EL (cell line): Measurements from ENCODE around the gene LTB4R2.
A peak's percentile ranks its signal among the peaks of the same experiment; 100 is the strongest.
"Not testable (repeated sequence)": the region's sequence is repeated elsewhere in the genome, so short reads cannot be mapped to it uniquely, and the experiment has no call there.

Source experiments
- DNase-seq: peaks from one replicate; pipeline ENCODE4 v3.0.0-alpha.2; 2016

Gene LTB4R2

GRCh38 chr14:24321212-24321975 is 11.5 kb downstream of the LTB4R2 start:
- DNase-seq, result no peak

DNA sequence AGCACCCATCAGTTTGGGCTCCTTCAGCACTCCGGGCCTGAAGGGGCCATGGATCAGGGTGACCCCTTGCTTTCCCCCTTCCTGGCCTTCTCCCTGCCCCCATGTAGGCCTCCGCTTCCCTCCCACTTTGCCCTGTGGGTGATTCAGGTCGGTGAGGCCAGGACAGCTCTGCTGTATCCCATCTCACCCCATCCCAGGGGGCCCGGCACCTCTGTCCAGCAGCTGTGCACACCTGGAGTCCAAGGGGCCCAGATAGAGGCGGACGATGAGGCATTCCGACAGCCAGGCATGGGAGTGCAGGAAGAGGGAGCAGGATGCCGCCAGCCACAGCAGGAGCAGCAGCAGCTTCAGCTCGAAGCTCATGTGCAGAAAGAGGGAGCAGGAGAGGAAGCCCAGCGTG is 12.7 kb downstream of the LTB4R2 start:
- DNase-seq, result no peak

DNA sequence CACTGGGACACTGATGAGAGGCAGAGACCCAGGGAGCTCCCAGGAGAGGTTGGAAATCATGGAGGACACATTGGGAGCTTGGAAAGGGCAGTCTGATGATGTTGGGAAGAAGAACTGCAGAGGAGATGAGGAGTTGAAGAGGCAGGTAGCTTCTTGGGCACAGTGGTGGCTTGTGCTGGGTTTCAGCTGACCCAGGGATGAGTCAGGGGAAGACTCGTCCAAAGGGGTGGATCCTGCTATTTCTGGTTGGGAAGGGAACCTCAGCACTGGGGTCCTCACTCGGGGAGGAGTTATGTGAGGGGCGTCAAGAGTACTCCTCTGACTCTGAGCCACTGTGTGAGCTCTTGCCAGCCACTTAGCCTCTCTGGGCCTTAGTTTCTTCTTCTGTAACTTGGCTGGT is 13.4 kb downstream of the LTB4R2 start:
- no peak for DNase-seq

- no peak for DNase-seq
These were observed 14.1 kb downstream of the LTB4R2 start for GRCh38 chr14:24324024-24324423.

- no peak for DNase-seq
These were observed 15.1 kb downstream of the LTB4R2 start for GRCh38 chr14:24325041-24325530.

GRCh38 chr14:24325963-24326362 is 16.0 kb downstream of the LTB4R2 start:
- DNase-seq, result no peak

- no peak for DNase-seq
These were observed 17.4 kb downstream of the LTB4R2 start for GRCh38 chr14:24327303-24327702.

DNA sequence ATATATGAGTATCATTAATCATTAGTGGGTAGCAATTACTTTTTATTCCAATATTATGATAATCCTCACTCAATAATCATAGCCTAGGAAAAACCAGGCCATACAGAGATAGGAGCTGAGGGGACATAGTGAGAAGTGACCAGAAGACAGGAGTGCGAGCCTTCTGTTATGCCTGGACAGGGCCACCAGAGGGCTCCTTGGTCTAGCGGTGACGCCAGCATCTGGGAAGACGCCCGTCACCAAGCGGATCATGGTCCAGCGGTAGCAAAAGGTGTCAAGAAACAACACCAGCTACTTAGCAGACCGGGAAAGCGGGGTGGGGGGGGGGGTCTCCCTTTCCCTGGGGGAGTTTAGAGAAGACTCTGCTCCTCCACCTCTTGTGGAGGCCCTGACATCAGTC is 18.0 kb downstream of the LTB4R2 start:
- DNase-seq, result not testable (repeated sequence)

- DNase-seq, result no peak
These were observed 19.2 kb downstream of the LTB4R2 start for GRCh38 chr14:24329073-24329663.

- DNase-seq, result no peak
These were observed 19.8 kb downstream of the LTB4R2 start for GRCh38 chr14:24329736-24330135.

DNA sequence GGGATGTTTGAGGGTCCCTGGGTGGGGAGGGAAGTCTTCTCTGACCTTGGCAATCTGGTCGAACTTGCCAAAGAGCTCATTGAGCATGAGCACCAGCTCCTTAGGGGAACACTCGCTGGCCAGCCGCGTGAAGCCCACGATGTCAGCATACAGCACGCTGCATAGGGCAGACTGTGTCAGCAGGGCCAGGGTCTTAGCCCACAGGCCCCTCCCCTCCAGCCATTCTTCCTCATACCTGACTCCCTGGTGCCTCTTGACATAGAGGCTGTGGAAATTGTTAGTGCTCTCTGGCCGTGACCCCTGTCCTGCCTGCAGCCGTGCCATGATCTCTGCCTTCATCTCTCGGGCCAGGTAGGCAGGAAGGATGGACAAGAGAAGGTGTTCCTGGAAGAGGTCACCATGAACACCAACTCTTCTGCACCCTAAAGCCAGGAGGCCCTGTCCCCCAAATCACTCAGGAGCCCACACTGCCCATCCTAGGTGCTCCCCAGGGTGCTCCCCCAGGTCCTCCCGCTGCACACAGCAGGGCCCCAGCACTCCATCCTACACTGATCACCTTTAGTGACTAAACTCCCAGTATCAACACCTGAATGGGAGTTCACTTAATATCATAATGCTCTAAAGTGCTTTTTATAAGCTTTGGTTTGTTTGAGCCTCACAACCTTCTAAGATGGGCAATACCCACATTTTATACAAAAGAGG is 21.2 kb downstream of the LTB4R2 start:
- no peak for DNase-seq

DNA sequence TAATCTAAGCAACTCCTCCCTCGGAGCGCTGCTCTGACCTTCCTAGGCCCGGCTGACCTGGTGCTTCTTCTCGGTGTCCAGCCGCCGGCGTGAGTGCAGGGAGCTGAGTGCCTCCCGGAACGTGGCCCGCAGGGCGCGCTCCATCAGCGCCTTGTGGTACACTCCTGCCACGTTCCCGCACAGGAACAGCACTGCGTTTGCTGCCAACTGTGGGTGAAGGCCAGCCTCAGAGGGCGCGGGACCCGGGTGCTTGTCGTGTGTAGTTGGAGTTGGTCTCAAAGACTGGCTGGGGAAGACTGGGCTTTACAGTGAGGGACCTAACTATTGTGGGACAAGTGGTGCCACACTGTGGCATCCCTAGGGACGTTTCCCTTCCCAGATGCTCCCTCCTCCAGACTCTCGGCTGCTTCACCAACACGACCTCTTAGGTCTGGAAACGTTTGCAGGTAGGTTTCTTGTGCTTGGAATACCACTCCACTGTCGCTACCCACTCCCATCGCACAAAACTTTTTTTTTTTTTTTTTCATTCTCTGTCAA is 21.9 kb downstream of the LTB4R2 start:
- DNase-seq, result no peak

GRCh38 chr14:24332268-24332993 is 22.5 kb downstream of the LTB4R2 start:
- DNase-seq, result peak; percentile 63

GRCh38 chr14:24334431-24335291 is 24.7 kb downstream of the LTB4R2 start, which contains the start of gene ADCY4:
ADCY4 (minus strand) TSS chr14:24335071; CDS start chr14:24334652, 419 bp downstream.
- peak; percentile 25 for DNase-seq

GRCh38 chr14:24335461-24336171 is 25.7 kb downstream of the LTB4R2 start:
- DNase-seq, result peak; percentile 49

DNA sequence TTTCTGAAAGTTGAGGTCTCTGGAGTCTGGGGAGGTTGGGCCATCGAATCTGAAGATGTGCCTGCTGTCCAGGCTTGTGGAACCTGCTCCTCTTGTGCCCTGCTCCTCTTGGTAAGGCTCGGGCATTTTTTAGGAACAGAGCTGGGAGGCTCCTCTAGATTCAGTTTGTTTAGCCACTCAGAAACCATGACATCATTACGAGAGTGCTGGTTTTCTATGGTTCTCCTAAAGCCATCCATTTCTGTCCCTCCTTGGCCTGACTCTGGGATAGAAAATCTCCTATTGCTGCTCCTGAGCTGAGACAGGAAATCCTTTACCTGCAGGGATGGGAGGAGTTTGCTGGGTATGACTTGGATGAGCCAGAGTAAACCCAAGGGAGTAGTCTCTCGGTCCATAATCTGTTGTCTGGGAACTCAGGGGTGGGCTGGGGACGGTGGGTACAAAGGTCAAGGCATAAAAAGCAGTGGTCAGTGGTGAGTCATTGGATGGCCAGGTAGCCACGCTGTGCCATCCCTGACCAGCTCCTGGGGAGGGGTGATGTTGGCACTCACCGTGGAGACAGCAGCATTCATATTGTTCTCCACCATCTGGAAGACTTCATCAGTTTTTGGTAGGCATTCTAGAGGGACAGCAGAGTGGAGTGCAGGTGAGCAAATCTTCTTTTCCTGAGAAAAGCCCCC is 27.3 kb downstream of the LTB4R2 start:
- no peak for DNase-seq

GRCh38 chr14:24337824-24338175 is 27.9 kb downstream of the LTB4R2 start:
- DNase-seq, result no peak

GRCh38 chr14:24338843-24339242 is 28.9 kb downstream of the LTB4R2 start:
- DNase-seq, result no peak

- DNase-seq, result no peak
These were observed 29.6 kb downstream of the LTB4R2 start, which contains the start of gene RIPK3 for GRCh38 chr14:24339284-24340151. RIPK3 (minus strand) TSS chr14:24339991; CDS start chr14:24339826, 165 bp downstream.
